Heart left ventricle (tissue), 13 donors: ENCODE measurements around the gene MACF1.
"Not testable (repeated sequence)": the region's sequence is repeated elsewhere in the genome, so short reads cannot be mapped to it uniquely, and the experiment has no call there.

Experiments
- POLR2A ChIP-seq, 2 donors: fragments of 450-650 bp; IDR thresholded peaks; one replicate each; pipeline ENCODE4 v1.6.1; 2017; ENCODE audit warnings: antibody characterized with exemption in 2 of 2, mild to moderate bottlenecking in 2 of 2, moderate library complexity in 2 of 2
- TF ChIP-seq, protein P1 (sequence below), 12 donors: fragments of 200-600 bp; sonication (generic) in 4 of 12; IDR thresholded peaks; one replicate each; pipeline versions ENCODE4 v1.5.0 to v1.8.0; 2018 to 2022; ENCODE audit warnings: antibody characterized with exemption in 12 of 12, mild to moderate bottlenecking in 5 of 12
- donor health status: ischemic (EF 13 %, LVEDD 7.1; RV severe dilation, severe dysfunction).
- donor health status: DM: no; HTN: yes; CAD: no.
- donor health status: DM: no; HTN: no; CAD: no.
- donor health status: ischemic (EF 25% LVEDD 6.9; RV normal size, moderate dysfunction).
- donor health status: ischemic (EF 25% LVEDD 5.7; RV mildly dilated, moderate dysfunction).
- donor health status: ischemic (EF 35%, LVEDD 5.7; RV mildly dilated, moderate dysfunction).
- donor health status: nonischemic (EF 11% LVEDD 7.7; RV severe dilation, severe dysfunction).
- donor health status: DM: yes; HTN: yes; CAD: no.
- donor health status: PGD.
- donor health status: ischemic (EF 29% LVEDD 5.4; RV normal size, mild dysfunction).
- donor health status: nonischemic (EF 23%, LVEDD 6.1; RV moderate dilation, normal function).

- not testable (repeated sequence) for TF ChIP-seq POLR2A (IDR thresholded peaks at IDR 0.05)
- TF ChIP-seq, protein P1, sequence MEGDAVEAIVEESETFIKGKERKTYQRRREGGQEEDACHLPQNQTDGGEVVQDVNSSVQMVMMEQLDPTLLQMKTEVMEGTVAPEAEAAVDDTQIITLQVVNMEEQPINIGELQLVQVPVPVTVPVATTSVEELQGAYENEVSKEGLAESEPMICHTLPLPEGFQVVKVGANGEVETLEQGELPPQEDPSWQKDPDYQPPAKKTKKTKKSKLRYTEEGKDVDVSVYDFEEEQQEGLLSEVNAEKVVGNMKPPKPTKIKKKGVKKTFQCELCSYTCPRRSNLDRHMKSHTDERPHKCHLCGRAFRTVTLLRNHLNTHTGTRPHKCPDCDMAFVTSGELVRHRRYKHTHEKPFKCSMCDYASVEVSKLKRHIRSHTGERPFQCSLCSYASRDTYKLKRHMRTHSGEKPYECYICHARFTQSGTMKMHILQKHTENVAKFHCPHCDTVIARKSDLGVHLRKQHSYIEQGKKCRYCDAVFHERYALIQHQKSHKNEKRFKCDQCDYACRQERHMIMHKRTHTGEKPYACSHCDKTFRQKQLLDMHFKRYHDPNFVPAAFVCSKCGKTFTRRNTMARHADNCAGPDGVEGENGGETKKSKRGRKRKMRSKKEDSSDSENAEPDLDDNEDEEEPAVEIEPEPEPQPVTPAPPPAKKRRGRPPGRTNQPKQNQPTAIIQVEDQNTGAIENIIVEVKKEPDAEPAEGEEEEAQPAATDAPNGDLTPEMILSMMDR (IDR thresholded peaks at IDR 0.05): not testable (repeated sequence)
Observed at GRCh38 chr1:39496520-39496919, 292.0 kb downstream of the MACF1 start.
